ENCODE measurements around the gene FGD3.

DNA sequence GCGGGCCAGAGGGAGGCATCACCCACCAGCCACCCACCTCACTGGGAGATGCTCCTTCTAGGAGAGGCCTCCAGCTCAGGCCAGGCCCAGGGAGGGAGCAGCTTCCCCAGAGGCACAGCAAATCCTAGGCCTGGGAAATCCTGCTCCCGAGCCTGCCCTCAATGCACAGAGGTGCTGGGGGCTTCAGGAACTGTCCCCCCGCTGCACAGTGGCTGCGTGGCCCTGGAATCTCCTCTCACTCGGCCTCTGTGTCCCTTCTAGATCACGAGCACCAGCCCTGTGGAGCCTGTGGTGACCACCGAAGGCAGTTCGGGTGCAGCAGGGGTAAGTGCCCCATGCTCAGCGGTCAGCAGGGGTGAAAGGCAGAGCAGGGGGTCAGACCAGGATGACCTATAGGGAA, 74.7 kb downstream of the FGD3 start:
- TF ChIP-seq POLR2A (IDR thresholded peaks at IDR 0.05; ENCODE audit: low read depth) (no peak), POLR2AphosphoS5 (IDR thresholded peaks at IDR 0.05) (no peak), EP300 (IDR thresholded peaks at IDR 0.05) (no peak)
- TF ChIP-seq, protein P1, sequence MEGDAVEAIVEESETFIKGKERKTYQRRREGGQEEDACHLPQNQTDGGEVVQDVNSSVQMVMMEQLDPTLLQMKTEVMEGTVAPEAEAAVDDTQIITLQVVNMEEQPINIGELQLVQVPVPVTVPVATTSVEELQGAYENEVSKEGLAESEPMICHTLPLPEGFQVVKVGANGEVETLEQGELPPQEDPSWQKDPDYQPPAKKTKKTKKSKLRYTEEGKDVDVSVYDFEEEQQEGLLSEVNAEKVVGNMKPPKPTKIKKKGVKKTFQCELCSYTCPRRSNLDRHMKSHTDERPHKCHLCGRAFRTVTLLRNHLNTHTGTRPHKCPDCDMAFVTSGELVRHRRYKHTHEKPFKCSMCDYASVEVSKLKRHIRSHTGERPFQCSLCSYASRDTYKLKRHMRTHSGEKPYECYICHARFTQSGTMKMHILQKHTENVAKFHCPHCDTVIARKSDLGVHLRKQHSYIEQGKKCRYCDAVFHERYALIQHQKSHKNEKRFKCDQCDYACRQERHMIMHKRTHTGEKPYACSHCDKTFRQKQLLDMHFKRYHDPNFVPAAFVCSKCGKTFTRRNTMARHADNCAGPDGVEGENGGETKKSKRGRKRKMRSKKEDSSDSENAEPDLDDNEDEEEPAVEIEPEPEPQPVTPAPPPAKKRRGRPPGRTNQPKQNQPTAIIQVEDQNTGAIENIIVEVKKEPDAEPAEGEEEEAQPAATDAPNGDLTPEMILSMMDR (IDR thresholded peaks at IDR 0.05) = no peak

Data from esophagus muscularis mucosa (tissue), 4 donors.